ENCODE results near the gene PALD1.

GRCh38 chr10:70540789-70541360 is 62.3 kb downstream of the PALD1 start:
- TF ChIP-seq, protein P1, sequence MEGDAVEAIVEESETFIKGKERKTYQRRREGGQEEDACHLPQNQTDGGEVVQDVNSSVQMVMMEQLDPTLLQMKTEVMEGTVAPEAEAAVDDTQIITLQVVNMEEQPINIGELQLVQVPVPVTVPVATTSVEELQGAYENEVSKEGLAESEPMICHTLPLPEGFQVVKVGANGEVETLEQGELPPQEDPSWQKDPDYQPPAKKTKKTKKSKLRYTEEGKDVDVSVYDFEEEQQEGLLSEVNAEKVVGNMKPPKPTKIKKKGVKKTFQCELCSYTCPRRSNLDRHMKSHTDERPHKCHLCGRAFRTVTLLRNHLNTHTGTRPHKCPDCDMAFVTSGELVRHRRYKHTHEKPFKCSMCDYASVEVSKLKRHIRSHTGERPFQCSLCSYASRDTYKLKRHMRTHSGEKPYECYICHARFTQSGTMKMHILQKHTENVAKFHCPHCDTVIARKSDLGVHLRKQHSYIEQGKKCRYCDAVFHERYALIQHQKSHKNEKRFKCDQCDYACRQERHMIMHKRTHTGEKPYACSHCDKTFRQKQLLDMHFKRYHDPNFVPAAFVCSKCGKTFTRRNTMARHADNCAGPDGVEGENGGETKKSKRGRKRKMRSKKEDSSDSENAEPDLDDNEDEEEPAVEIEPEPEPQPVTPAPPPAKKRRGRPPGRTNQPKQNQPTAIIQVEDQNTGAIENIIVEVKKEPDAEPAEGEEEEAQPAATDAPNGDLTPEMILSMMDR (IDR thresholded peaks at IDR 0.05) = no peak
- TF ChIP-seq POLR2A (IDR thresholded peaks at IDR 0.05) = no peak
